Uterus (tissue), 4 donors: Measurements from ENCODE around the gene C6orf15. TPM values are rescaled to one million over a fixed set of nuclear protein-coding genes. Genes with fewer than 3 reads are reported as not detected.

Source experiments
- DNase-seq, 2 donors: peaks; one replicate each; pipeline ENCODE4 v3.0.0-alpha.2; 2019 to 2020
- H3K27ac ChIP-seq, 2 donors: fragments of 200-600 bp; sonication (generic); 1 replicate in 1 of 2; 2 replicates in 1 of 2; pipeline ENCODE4 v1.5.1; 2016 to 2018
- H3K27me3 ChIP-seq, 2 donors: fragments of 200-600 bp; sonication (generic); one replicate each; pipeline ENCODE4 v1.5.1; 2018 to 2019; ENCODE audit warnings: control low read depth in 1 of 2
- H3K36me3 ChIP-seq, 2 donors: fragments of 200-600 bp; sonication (generic); one replicate each; pipeline ENCODE4 v1.5.1; 2019; ENCODE audit warnings: control low read depth in 1 of 2
- H3K4me1 ChIP-seq, 2 donors: fragments of 200-600 bp; sonication (generic); one replicate each; pipeline ENCODE4 v1.5.1; 2018 to 2019; ENCODE audit warnings: control low read depth in 1 of 2
- H3K4me3 ChIP-seq, 2 donors: fragments of 200-600 bp; sonication (generic); 1 replicate in 1 of 2; 2 replicates in 1 of 2; pipeline ENCODE4 v1.5.1; 2018 to 2019; ENCODE audit warnings: mild to moderate bottlenecking in 1 of 2
- H3K9me3 ChIP-seq, 2 donors: fragments of 200-600 bp; sonication (generic); one replicate each; pipeline ENCODE4 v1.5.1; 2019; ENCODE audit warnings: control low read depth in 1 of 2
- POLR2A ChIP-seq, 2 donors: fragments of 450-650 bp; IDR thresholded peaks; one replicate each; pipeline ENCODE4 v1.6.1; 2016; ENCODE audit warnings: antibody characterized with exemption in 2 of 2, mild to moderate bottlenecking in 1 of 2, moderate library complexity in 1 of 2
- intact Hi-C: fragments of 100-400 bp; cut with DNase I; formaldehyde crosslinking; loops from one replicate; pipeline ENCODE4 v1.15.1; 2023; ENCODE audit warnings: low total_unique reads
- total RNA-seq, 4 donors: library from RNA; depleted of rRNA in 3 of 4; stranded (reverse); fragments of >200 nt in 3 of 4; gene quantifications; one replicate each; pipeline versions ENCODE4 v1.1.0 to v1.2.4, GENCODE V29; 2014 to 2023
- TF ChIP-seq, protein P1 (sequence below), 4 experiments: fragments of 200-600 bp in 2 of 4; fragments of 450-650 bp in 2 of 4; sonication (generic) in 2 of 4; IDR thresholded peaks; one replicate each; pipeline ENCODE4 v1.5.1; 2016 to 2019; ENCODE audit warnings: antibody characterized with exemption in 4 of 4, mild to moderate bottlenecking in 2 of 4, moderate library complexity in 1 of 4
- donor health status: DM: yes; HTN: yes; CAD: no.

Gene C6orf15
- total RNA-seq, 4 donors from 2014 or later, result 0.35 TPM; not detected in 3

DNA sequence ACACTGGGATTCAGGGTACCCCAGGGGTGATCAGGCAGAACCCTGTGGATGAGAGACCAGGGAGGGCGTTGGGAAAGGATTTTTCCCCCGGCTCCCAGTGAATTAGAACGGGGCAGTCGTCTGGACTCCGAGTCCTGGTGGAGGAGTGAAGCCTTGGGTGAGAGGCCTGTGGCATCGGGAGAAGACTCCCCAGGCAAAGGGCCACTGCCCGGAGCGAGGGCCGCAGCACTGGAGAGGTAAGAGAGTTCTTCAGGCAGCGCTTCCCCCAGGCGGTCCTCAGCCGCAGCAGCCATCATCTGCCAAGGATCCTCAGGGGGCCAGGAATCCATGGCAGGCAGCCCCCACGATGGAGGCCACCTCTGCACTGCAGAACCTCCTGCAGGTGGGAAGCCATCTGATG lies 663 bp downstream of the C6orf15 start:
- H3K27ac ChIP-seq, result no peak overlapping the region
- TF ChIP-seq POLR2A (IDR thresholded peaks at IDR 0.05), result no peak
- TF ChIP-seq, protein P1, sequence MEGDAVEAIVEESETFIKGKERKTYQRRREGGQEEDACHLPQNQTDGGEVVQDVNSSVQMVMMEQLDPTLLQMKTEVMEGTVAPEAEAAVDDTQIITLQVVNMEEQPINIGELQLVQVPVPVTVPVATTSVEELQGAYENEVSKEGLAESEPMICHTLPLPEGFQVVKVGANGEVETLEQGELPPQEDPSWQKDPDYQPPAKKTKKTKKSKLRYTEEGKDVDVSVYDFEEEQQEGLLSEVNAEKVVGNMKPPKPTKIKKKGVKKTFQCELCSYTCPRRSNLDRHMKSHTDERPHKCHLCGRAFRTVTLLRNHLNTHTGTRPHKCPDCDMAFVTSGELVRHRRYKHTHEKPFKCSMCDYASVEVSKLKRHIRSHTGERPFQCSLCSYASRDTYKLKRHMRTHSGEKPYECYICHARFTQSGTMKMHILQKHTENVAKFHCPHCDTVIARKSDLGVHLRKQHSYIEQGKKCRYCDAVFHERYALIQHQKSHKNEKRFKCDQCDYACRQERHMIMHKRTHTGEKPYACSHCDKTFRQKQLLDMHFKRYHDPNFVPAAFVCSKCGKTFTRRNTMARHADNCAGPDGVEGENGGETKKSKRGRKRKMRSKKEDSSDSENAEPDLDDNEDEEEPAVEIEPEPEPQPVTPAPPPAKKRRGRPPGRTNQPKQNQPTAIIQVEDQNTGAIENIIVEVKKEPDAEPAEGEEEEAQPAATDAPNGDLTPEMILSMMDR (IDR thresholded peaks at IDR 0.05), result no peak
- no peaks in the 10 kb centered on the region for H3K27me3 ChIP-seq
- no peak overlapping the region for H3K4me3 ChIP-seq
- DNase-seq, result no peak
- intact Hi-C loops, result no loop called here
- H3K36me3 ChIP-seq, result no peaks in the 10 kb centered on the region
- peaks cover 0 to 8% of the 10 kb centered on the region in 2 donors for H3K4me1 ChIP-seq
- no peaks in the 10 kb centered on the region for H3K9me3 ChIP-seq

DNA sequence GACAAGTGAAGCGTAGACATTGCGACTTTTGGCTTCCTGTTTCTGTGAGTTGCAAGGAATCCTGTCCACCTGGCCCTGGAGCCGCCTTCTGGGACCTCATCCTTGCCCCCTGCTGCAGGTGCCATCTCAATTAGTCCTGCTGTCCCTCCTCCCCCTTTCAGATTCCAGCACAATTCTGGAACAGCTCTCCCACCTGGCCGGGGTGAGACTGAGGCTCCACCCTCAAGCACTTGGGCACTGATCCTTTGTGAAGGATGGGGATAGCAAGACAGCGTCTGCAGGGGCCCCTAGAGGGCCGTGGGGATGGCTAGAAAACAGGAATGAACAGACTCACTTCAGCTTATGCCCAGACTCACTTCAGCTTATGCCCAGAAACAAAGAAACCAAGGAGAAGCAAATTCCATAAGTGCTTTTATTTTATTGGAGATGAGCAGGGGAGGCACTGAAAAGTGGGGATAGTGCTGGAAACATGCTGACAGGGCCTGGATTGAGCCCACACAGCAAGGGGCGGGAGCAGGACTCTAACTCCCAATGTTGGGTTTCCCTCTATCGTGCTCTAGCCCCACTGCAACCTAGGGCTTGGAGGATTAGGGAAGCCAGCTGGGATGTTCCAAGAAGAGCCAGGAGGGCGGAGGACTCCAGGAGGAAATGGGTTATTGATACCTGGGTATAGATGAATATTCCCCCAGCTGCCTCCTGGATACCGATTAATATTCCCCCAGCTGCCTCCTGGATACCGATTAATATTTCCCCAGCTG lies 1.4 kb downstream of the C6orf15 start:
- Histone ChIP-seq H3K36me3 (no peaks in the 10 kb centered on the region), H3K4me3 (no peak overlapping the region), H3K9me3 (no peaks in the 10 kb centered on the region), H3K27me3 (no peaks in the 10 kb centered on the region), H3K27ac (no peak overlapping the region), H3K4me1 (peaks cover 0 to 8% of the 10 kb centered on the region in 2 donors)
- TF ChIP-seq, protein P1 (IDR thresholded peaks at IDR 0.05), result no peak
- no peak for TF ChIP-seq POLR2A (IDR thresholded peaks at IDR 0.05)
- DNase-seq, result no peak
- intact Hi-C loops, result no loop called here

DNA sequence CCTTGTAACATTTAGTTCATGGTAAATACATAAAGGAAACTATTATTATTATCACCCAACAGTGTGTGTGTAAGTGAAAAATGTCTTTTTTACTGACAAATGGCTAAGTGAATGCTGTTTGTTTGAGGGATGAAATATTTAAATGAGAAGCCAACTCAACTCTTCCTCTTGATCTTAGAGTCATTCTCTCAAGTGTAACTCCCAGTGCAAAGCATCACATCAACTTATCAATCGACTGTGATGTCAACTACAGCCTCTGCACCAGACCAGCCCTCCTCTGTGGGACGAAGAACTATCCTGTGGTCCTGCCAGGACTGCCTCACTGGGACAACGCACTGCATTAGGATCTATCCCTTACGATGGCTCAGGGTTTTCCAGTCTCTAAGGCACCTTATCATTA lies 5.3 kb downstream of the C6orf15 start:
- no peaks in the 10 kb centered on the region for H3K4me1 ChIP-seq
- no peaks in the 10 kb centered on the region for H3K9me3 ChIP-seq
- no peak for DNase-seq
- H3K27me3 ChIP-seq, result no peaks in the 10 kb centered on the region
- intact Hi-C loops, result no loop called here
- TF ChIP-seq, protein P1 (IDR thresholded peaks at IDR 0.05), result no peak
- TF ChIP-seq POLR2A (IDR thresholded peaks at IDR 0.05), result no peak
- H3K27ac ChIP-seq, result no peak overlapping the region
- H3K4me3 ChIP-seq, result no peak overlapping the region
- no peaks in the 10 kb centered on the region for H3K36me3 ChIP-seq

DNA sequence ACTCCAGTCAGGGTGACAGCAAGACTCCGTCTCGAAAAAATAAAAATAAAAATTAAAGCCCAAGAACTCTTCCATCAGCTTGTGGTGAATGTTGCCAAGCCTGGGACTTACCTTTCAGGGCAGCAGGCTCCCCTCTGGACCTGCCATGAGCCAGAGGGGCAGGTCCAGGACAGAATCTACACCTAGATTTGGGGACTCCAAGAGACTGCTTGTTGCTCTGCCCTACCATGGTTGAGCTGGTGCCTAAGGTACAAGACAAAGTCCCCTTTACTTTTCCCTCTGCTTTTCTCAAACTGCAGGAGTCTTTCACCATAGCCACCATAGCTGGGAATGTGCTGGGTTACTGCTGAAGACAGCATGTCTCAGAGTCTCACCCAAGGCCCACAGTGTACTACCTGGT lies 9.2 kb downstream of the C6orf15 start:
- DNase-seq, result no peak
- Histone ChIP-seq H3K9me3 (no peaks in the 10 kb centered on the region), H3K27ac (no peak overlapping the region), H3K4me1 (no peaks in the 10 kb centered on the region), H3K36me3 (no peaks in the 10 kb centered on the region), H3K4me3 (no peak overlapping the region), H3K27me3 (no peaks in the 10 kb centered on the region)
- TF ChIP-seq, protein P1 (IDR thresholded peaks at IDR 0.05), result no peak
- no peak for TF ChIP-seq POLR2A (IDR thresholded peaks at IDR 0.05)
- intact Hi-C loops, result no loop called here

DNA sequence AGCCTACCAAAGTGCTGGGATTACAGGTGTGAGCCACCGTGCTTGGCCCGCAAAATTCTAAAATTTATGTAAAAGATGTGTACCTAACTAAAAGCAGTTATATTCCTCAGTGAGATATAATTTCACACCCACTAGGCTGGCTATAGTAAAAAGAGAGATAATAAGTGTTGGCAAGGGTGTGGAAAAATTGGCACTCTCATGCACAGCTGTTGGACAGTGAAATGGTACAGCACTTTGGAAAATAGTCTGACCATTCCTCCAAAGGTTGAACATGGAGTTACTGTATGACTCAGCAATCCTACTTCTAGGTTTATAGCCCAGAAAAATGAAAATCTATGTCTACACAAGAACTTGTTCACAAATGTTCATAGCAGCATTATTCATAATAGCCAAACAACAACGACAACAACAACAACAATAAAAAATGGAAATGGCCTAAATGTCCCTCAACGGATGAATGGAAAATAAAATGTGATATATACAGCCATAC lies 13.9 kb downstream of the C6orf15 start:
- Histone ChIP-seq H3K27me3 (no peaks in the 10 kb centered on the region), H3K4me1 (no peaks in the 10 kb centered on the region), H3K27ac (no peak overlapping the region), H3K36me3 (no peaks in the 10 kb centered on the region), H3K9me3 (no peaks in the 10 kb centered on the region), H3K4me3 (no peak overlapping the region)
- TF ChIP-seq, protein P1 (IDR thresholded peaks at IDR 0.05), result no peak
- no peak for TF ChIP-seq POLR2A (IDR thresholded peaks at IDR 0.05)
- DNase-seq, result no peak
- intact Hi-C loops, result no loop called here
